Lung (tissue), 12 donors: Measurements from ENCODE around the gene B3GNT5. TPM values are rescaled to one million over a fixed set of nuclear protein-coding genes. Genes with fewer than 3 reads are reported as not detected.

ENCODE experiments used
- ATAC-seq: fragments of 200-7000 bp; cut with Tn5 transposase; one replicate; pipeline ENCODE4 v1.9.1; 2020; ENCODE audit warnings: moderate number of reproducible peaks; ENCODE audit not compliant: insufficient read depth, low FRiP score
- DNase-seq, 3 donors: peaks; one replicate each; pipeline ENCODE4 v3.0.0-alpha.2; 2013 to 2017
- H3K27ac ChIP-seq, 2 donors: one replicate each; pipeline ENCODE4 v1.5.1; 2013; ENCODE audit warnings: mild to moderate bottlenecking in 2 of 2, moderate library complexity in 2 of 2, control low read depth in 1 of 2, inconsistent platforms in 1 of 2, low read depth in 1 of 2, low read length in 1 of 2
- H3K27me3 ChIP-seq, 3 donors: one replicate each; pipeline ENCODE4 v1.5.1; 2013; ENCODE audit warnings: low read length in 2 of 3; ENCODE audit not compliant: control insufficient read depth in 3 of 3, insufficient read depth in 3 of 3
- H3K36me3 ChIP-seq, 4 donors: one replicate each; pipeline ENCODE4 v1.5.1; 2013; ENCODE audit warnings: low read length in 4 of 4, mild to moderate bottlenecking in 1 of 4, moderate library complexity in 1 of 4; ENCODE audit not compliant: control insufficient read depth in 4 of 4, insufficient read depth in 4 of 4
- H3K4me1 ChIP-seq, 5 donors: one replicate each; pipeline ENCODE4 v1.5.1; 2013; ENCODE audit warnings: low read length in 5 of 5, mild to moderate bottlenecking in 2 of 5, moderate library complexity in 1 of 5; ENCODE audit not compliant: control insufficient read depth in 5 of 5, insufficient read depth in 5 of 5
- H3K4me3 ChIP-seq: one replicate; pipeline ENCODE4 v1.5.1; 2013; ENCODE audit warnings: mild to moderate bottlenecking, control low read depth, moderate library complexity
- H3K9ac ChIP-seq, 2 donors: one replicate each; pipeline ENCODE4 v1.5.1; 2013; ENCODE audit warnings: low read length in 2 of 2, control low read depth in 1 of 2; ENCODE audit not compliant: insufficient read depth in 1 of 2
- H3K9me3 ChIP-seq, 4 donors: one replicate each; pipeline ENCODE4 v1.5.1; 2013; ENCODE audit warnings: low read length in 3 of 4, mild to moderate bottlenecking in 1 of 4, moderate library complexity in 1 of 4; ENCODE audit not compliant: control insufficient read depth in 4 of 4, insufficient read depth in 3 of 4
- CTCF ChIP-seq: IDR thresholded peaks from 2 replicates; pipeline ENCODE4 v1.5.1; 2012; ENCODE audit warnings: mild to moderate bottlenecking; ENCODE audit errors: control extremely low read depth, extremely low read depth
- WGBS, 2 donors: extraction: QIAGEN DNeasy Blood & Tissue Kit; methylation state at CpG; one replicate each; pipeline ENCODE4 v1.1.7; 2013; 5-methylcytosine and 5-hydroxymethylcytosine counted together
- polyA plus RNA-seq, 2 donors: library from polyadenylated mRNA; stranded (reverse); fragments of 200-250 nt; gene quantifications; one replicate each; pipeline ENCODE4 v1.2.1, GENCODE V29; 2013
- total RNA-seq, 2 donors: library from RNA; depleted of rRNA in 1 of 2; stranded (reverse); fragments of >200 nt in 1 of 2; gene quantifications; one replicate each; pipeline ENCODE4 v1.2.1, GENCODE V29; 2014 to 2021
- donor health status: control.
- donor health status: control.
- donor health status: Bipolar disorder and iron deficiency.
- donor health status: healthy.
- donor health status: DM: yes; HTN: yes; CAD: no.

B3GNT5 gene
- total and polyA plus RNA-seq, 4 donors: 13.5 to 43.1 (median 26.8) TPM

- Histone ChIP-seq H3K4me1 (peaks cover 0 to 7% (median under 1%) of the 10 kb centered on the region in 5 donors), H3K4me3 (no peak overlapping the region), H3K36me3 (no peaks in the 10 kb centered on the region), H3K27ac (no peak overlapping the region), H3K27me3 (no peaks in the 10 kb centered on the region), H3K9ac (no peak overlapping the region), H3K9me3 (no peaks in the 10 kb centered on the region)
- 65 to 75% methylated on average over 3 of the region's 3 CpGs for WGBS, 2 donors
- DNase-seq (no peak), ATAC-seq (no peak)
- no peak for TF ChIP-seq CTCF
Observed at GRCh38 chr3:183213415-183214276, 39.4 kb upstream of the B3GNT5 start.

GRCh38 chr3:183214277-183214612, 38.8 kb upstream of the B3GNT5 start:
- H3K27me3 ChIP-seq: no peaks in the 10 kb centered on the region
- H3K36me3 ChIP-seq: no peaks in the 10 kb centered on the region
- H3K4me1 ChIP-seq: peaks cover 0 to 7% (median 2%) of the 10 kb centered on the region in 5 donors
- no peak for DNase-seq
- H3K27ac ChIP-seq: no peak overlapping the region
- no peaks in the 10 kb centered on the region for H3K9me3 ChIP-seq
- WGBS, 2 donors: 37 to 47% methylated on average over 2 of the region's 2 CpGs
- H3K4me3 ChIP-seq: no peak overlapping the region
- ATAC-seq: no peak
- TF ChIP-seq CTCF: no peak
- H3K9ac ChIP-seq: no peak overlapping the region

GRCh38 chr3:183215591-183216202, 37.4 kb upstream of the B3GNT5 start:
- no peak overlapping the region for H3K9ac ChIP-seq
- TF ChIP-seq CTCF: no peak
- DNase-seq (no peak), ATAC-seq (no peak)
- H3K4me3 ChIP-seq: no peak overlapping the region
- no peaks in the 10 kb centered on the region for H3K27me3 ChIP-seq
- no peaks in the 10 kb centered on the region for H3K36me3 ChIP-seq
- no peaks in the 10 kb centered on the region for H3K9me3 ChIP-seq
- H3K27ac ChIP-seq: no peak overlapping the region
- H3K4me1 ChIP-seq: peaks cover 0 to 5% (median 2%) of the 10 kb centered on the region in 5 donors
- 91 to 94% methylated on average over 4 of the region's 4 CpGs for WGBS, 2 donors
